DMS53 (cell line): Measurements from ENCODE around the gene TBC1D7.

Source experiments
- DNase-seq: peaks from one replicate; lab custom pipeline; 2025; lab: John Stamatoyannopoulos, UW

The TBC1D7 gene

DNA sequence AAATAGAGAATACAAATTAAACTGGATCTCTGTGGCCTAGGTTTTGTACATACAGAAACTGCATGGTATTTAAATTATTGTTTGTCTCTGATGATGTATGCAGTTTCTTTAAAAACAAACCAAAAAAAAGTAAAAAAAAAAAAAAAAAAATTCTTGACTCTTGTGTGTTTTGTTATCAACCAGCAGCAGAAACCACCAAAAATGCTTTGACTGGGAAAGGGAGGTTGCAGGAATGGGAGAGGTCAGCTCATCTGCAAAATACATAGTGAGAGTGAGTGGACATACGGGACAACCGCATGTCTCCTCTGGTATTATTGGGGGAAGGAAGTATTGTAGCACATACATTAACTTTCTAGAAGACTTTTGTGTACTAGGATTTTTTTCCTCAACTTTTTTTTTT, 38.0 kb downstream of the TBC1D7 start:
- DNase-seq: no peak

DNA sequence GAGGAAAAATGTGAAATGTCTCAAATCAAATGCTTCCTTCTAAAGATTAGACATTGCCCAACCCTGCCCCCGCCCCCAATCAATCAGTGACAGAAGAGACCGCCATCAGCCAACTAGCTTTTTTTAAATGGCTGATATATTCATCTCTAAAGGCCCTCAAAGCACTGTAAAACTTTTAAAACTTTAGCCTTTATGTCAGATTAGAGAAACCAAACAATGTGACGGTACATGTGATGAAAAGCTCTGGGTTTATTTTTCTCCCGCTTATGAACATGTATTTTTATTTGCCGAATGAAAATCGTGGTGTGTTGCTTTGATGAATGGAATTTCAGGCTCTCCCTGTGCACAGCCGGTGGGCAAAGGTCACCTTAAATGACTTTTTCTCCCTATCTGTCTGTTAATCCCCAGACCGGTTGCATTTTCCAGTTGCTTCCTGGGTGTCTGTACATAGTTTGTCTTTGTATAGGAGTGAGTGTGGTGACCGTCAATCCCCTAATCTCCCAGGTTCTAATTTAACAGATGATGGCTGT, 38.5 kb downstream of the TBC1D7 start:
- DNase-seq: no peak

GRCh38 chr6:13288969-13289391, 39.4 kb downstream of the TBC1D7 start:
- DNase-seq: no peak

- DNase-seq: no peak
These were observed 39.9 kb downstream of the TBC1D7 start for GRCh38 chr6:13288481-13288880.

- DNase-seq: no peak
These were observed 41.2 kb downstream of the TBC1D7 start for GRCh38 chr6:13287104-13287503.

DNA sequence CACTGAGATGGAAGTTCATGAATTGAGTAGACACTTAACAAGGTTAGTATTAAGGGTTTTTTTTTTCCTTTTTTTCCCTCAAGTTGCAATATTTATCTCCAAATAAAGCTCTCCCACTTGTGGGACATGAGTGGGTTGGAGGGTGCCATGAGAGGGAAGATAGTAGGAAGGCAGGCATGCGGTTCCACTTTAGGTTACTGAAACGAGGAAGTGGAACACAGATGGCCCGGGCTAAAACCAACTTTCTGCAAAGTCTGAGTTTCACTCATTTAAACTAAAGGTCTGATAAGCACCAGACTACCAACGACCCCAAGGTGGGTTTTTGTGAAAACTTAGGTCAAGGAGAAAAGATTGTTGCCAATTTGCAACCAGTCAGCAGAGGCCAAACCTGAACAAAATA, 42.2 kb downstream of the TBC1D7 start:
- DNase-seq: no peak

GRCh38 chr6:13285705-13286104, 42.6 kb downstream of the TBC1D7 start:
- no peak for DNase-seq

DNA sequence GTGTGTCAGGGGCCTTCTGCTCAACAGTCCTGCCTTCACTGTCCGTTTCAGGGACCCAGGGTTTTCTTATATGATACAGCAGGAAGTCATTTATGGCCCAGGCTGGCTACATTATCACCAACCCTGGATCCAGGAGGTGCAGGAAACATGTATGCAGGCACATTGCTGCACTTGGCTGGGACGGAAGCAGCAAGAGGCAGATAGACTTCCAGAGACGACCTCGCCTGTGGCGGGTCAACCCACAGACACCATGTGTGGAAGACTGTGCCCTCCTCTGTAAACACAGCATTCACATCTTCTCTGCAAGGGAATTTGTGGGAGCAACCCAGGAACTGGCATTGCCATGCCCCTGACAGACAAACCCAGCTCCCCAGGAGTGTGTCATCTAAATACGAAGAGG, 43.7 kb downstream of the TBC1D7 start:
- DNase-seq: no peak

DNA sequence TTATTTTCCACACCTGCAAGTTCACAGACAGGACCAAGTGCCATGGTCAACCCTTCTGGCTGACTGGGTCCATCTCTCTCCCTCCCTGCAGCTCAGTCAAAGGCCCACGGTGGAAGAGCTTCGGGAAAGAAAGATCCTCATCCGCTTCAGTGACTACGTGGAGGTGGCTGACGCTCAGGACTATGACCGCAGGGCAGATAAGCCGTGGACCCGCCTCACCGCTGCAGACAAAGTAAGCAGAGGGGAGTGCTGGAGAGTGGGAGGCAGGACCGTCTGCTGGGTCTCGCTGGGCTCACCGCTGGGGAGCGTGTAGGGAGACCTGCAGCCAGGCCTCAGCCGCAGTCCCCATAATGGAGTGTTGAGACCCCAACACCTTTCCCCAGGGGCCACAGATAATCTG, 45.0 kb downstream of the TBC1D7 start:
- no peak for DNase-seq

- DNase-seq: no peak
These were observed 45.8 kb downstream of the TBC1D7 start for GRCh38 chr6:13282393-13283069.

DNA sequence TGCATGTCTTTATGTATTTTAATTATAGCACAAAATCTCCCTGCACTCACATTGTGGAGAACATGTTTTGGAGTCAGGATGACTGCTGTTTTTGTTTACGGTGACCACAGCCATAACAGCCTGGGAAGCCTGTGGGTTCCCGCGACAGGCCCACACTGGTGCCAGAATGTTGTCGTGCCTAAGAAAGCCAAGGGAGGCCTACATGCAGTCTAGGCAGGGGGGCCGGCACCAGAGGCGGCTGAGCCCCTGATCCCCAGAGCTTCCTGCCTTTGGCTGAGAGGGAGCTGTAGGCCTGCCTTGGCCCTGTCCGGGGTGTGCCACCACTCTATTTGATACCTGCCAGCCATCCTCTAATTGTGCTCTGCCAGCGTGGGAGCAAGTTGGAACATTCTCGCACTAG, 46.7 kb downstream of the TBC1D7 start:
- no peak for DNase-seq

DNA sequence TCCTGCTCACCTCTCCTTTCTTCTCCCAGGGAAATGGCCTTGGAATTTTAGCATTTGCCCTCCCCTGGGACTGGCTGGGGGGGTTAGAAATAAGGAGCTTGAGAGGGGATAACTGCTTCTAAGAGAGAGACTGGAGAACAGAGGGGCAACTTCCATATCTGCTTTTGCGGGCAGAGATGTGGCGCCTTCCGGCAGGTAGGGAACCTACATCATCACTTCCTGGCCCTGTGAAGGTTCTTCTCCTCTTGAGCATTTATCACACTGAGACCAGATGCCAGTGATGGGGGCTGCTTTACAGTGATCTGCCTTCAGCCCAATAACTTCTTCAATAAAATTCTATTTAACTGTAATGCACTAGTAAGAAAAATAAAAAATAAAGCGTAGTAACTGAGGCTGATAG, 48.1 kb downstream of the TBC1D7 start:
- no peak for DNase-seq

- DNase-seq: no peak
These were observed 49.3 kb downstream of the TBC1D7 start for GRCh38 chr6:13278991-13279390.

- peak; percentile 26 for DNase-seq
These were observed 50.2 kb downstream of the TBC1D7 start for GRCh38 chr6:13278164-13278563.

DNA sequence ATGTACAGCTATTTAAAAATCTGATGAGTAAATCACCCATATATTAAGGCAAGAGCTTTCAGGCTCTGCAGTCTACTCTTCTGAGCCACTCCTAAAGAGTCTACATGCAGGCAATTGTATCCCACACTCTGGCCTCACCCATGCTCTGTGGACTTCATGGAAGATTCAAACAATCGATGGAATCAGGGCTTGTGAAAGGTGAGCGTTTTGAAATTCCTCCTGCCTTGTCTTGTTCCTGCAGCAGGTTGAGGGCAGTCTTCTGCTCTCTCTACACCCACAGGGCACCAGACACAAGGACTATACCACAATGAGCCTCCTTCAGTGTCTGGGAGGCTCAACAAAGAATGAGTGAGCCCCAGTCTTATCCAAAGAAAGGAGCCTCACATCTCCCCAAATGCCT, 51.1 kb downstream of the TBC1D7 start:
- no peak for DNase-seq

- DNase-seq: no peak
These were observed 52.8 kb downstream of the TBC1D7 start for GRCh38 chr6:13275435-13275989.

GRCh38 chr6:13274707-13275434, 53.5 kb downstream of the TBC1D7 start:
- no peak for DNase-seq

DNA sequence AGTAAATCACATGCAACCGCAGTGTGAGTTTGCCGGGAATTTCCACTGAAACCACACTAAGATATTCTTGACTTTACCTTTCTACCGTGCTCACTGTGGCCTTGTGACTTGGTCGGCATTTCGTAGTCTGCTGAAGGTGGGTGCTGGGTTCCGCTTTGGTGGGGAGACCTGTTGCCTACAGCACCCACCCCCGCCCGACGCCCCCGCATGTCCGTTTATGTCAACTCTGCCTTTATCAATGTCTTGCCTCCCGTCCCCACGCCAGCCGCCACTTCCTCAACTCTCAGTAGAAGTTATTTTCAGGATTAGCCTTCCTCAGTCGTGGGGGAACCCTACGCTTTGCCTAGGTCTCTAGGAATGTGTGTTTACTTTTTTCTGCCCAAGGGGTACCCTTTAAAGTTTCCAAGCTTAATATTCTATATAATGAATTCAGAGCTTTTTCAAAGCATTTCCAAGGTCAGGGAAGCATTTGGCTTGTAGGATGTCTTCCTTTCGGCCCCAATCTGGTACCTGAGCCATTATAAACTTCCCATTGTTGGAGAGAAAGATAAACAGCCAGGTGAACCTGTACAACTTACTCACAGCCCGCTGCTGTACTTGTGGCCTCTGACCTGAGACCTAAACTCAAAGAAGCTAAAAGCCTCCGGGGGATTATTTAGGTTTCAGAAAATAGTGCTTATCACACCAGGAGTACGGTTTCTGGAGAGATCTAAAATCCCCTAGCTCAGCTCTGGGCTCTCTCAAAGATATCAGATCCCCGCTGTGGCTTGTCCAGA, 54.2 kb downstream of the TBC1D7 start:
- no peak for DNase-seq

DNA sequence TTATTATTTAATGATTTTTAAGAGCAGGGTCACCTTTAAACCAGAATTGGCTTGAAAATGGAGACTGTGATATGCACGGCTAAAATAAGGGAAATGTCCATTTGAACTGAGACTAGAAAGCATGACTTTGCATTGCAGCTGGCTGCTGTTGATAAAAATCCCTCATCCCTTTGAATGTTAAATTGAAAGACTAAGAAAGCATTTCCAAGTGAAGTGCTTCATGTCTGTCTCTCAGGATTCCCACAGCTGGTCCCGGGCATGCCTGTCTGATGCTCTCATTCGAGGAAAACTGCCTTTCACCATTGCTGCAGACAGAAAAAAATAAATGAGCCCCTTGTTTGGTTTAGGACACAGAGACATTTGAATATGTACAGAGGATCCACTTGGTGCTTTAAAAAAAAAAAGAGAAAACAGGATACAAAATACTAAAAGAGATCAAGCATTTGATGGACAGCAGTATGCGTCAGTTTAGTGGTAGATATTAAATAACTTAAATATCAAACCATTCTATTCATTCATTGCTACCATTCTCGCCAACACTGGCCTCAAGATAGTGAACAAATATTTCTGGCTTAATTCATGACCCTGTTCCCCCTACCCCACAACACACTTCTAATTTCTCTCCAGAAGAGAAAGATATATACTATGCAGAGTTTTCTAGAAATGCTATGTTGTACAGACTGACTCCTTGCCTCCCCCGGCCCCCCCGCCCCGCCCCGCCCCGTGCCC, 55.0 kb downstream of the TBC1D7 start:
- no peak for DNase-seq

DNA sequence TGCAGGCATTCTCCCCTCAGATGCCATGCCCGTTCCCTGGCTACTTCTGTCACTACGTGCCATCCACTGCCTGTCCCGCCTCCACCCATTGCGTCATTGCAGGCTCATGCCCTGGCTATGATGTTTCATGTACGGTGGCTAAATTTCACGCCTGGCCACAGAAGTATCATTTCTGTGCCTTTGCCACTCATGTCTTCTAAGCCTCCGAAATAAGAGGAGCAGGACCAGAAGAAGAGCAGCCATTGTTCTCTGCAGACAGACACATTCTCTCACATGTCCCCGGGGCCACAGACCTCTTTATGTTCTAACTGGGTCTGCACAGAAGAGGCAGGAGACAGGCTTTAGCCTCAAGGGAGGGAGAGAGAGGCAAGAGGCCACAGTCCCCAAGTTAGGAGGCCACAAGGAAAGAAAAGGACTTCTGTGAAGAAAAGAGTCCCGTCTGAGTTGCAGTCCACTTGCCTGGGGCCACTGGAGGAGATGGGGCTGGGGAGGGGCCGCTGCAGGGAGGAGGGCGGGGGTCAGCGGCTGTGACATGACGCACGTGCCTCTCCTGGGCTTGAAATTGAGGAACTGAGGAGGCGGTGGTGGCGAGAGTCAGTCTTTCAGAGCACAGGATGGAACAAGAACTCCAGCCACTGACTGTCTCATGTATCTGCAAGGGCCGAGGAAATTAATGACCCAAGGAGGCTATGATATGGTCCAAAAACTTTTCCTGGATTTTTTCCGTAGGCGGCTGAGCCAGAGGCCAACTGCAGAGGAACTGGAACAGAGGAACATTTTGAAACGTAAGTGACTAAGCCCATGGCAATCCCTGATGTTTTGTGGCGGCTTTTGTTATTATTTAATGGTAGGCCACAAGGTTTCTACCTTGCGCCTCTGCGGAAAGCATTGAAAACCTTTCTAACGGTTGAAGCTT, 55.9 kb downstream of the TBC1D7 start:
- no peak for DNase-seq
